ENCODE results near the gene C20orf202. TPM values are rescaled to one million over a fixed set of nuclear protein-coding genes. Genes with fewer than 3 reads are reported as not detected.

C20orf202 gene
- total RNA-seq, 1 donor = not detected

DNA sequence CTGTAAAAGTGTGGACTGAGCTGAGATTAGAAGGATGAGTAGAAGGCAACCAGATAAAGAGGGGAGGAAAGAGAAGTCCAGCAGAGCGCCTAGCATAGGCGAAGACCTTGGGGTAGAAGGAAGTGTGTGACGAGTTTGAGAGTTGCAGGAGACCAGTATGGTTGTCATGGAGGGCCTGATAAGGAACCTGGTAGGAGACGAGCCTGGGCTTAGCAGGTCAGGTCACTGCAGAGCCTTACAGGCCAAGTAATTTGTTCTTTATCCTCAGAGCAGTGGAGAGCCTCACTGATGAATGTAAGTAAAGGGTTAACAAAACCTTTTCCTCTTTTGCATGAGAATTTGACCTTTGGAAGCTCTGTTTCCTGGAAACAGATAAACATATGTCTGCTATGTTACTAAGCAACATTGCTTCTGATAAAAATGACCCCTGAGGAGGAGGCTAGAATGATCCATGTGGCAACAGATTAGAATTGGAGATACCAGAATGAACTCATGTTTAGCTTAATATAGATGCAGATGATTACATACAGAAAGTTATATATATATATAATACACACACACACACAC lies 15.6 kb upstream of the C20orf202 start:
- no peaks in the 10 kb centered on the region for H3K4me1 ChIP-seq (ENCODE audit: insufficient read depth, low read length)
- H3K36me3 ChIP-seq (ENCODE audit: insufficient read depth, low read length) = no peaks in the 10 kb centered on the region
- DNase-seq (ENCODE audit: insufficient read length, low spot score, missing footprints) = no peak
- no peak overlapping the region for H2AFZ ChIP-seq (ENCODE audit: low read length)
- no peak overlapping the region for H3K4me3 ChIP-seq (ENCODE audit: insufficient read depth, low read length)
- H4K20me1 ChIP-seq (ENCODE audit: insufficient read depth, low read length) = no peaks in the 10 kb centered on the region
- no peak overlapping the region for H3K4me2 ChIP-seq (ENCODE audit: insufficient read depth, low read length)
- no peaks in the 10 kb centered on the region for H3K9me3 ChIP-seq (ENCODE audit: low read depth, low read length)
- peaks cover 52% of the 10 kb centered on the region for H3K27me3 ChIP-seq (ENCODE audit: insufficient read depth, low read length)
- no peak overlapping the region for H3K27ac ChIP-seq (ENCODE audit: low read depth, low read length)
- no peaks in the 10 kb centered on the region for H3K79me2 ChIP-seq (ENCODE audit: insufficient read depth, low read length)
- TF ChIP-seq, protein P1, sequence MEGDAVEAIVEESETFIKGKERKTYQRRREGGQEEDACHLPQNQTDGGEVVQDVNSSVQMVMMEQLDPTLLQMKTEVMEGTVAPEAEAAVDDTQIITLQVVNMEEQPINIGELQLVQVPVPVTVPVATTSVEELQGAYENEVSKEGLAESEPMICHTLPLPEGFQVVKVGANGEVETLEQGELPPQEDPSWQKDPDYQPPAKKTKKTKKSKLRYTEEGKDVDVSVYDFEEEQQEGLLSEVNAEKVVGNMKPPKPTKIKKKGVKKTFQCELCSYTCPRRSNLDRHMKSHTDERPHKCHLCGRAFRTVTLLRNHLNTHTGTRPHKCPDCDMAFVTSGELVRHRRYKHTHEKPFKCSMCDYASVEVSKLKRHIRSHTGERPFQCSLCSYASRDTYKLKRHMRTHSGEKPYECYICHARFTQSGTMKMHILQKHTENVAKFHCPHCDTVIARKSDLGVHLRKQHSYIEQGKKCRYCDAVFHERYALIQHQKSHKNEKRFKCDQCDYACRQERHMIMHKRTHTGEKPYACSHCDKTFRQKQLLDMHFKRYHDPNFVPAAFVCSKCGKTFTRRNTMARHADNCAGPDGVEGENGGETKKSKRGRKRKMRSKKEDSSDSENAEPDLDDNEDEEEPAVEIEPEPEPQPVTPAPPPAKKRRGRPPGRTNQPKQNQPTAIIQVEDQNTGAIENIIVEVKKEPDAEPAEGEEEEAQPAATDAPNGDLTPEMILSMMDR (IDR thresholded peaks at IDR 0.05; ENCODE audit: extremely low read depth, low read depth, low read length) = no peak

DNA sequence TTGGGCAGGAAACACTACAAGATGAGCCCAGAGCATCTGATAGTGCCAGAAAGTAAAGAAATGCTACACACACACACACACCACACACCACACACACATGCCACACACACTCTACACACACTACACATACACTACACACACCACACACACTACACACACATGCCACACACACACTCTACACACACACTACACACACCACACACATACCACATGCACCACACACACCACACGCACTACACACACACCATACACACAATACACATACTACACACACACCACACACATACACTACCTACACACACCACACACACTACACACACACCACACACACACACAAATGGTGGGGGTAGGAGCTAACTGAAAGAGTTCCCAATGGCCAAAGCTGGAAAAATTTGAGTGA lies 14.9 kb upstream of the C20orf202 start:
- no peaks in the 10 kb centered on the region for H3K9me3 ChIP-seq (ENCODE audit: low read depth, low read length)
- no peak overlapping the region for H3K27ac ChIP-seq (ENCODE audit: low read depth, low read length)
- TF ChIP-seq, protein P1 (IDR thresholded peaks at IDR 0.05; ENCODE audit: extremely low read depth, low read depth, low read length) = no peak
- peaks cover 50% of the 10 kb centered on the region for H3K27me3 ChIP-seq (ENCODE audit: insufficient read depth, low read length)
- no peak overlapping the region for H2AFZ ChIP-seq (ENCODE audit: low read length)
- H3K4me1 ChIP-seq (ENCODE audit: insufficient read depth, low read length) = no peaks in the 10 kb centered on the region
- H3K79me2 ChIP-seq (ENCODE audit: insufficient read depth, low read length) = no peaks in the 10 kb centered on the region
- no peaks in the 10 kb centered on the region for H3K36me3 ChIP-seq (ENCODE audit: insufficient read depth, low read length)
- no peak for DNase-seq (ENCODE audit: insufficient read length, low spot score, missing footprints)
- no peak overlapping the region for H3K4me3 ChIP-seq (ENCODE audit: insufficient read depth, low read length)
- no peaks in the 10 kb centered on the region for H4K20me1 ChIP-seq (ENCODE audit: insufficient read depth, low read length)
- no peak overlapping the region for H3K4me2 ChIP-seq (ENCODE audit: insufficient read depth, low read length)

DNA sequence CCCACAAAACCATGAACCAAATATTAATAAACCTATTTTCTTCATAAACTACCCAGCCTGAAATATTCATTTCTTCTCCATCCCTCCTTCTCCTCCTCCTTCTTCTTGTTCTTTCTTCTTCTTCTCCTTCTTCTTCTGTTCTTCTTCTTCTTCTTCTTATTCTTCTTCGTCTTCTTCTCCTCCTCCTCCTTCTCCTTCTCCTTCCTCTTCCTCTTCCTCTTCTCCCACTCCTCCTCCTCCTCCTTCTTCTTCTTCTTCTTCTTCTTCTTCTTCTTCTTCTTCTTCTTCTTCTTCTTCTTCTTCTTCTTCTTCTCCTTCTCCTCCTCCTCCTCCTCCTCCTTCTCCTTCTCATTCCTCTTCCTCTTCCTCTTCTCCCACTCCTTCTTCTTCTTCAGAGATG lies 13.4 kb upstream of the C20orf202 start:
- Histone ChIP-seq H3K27ac (ENCODE audit: low read depth, low read length) (no peak overlapping the region), H2AFZ (ENCODE audit: low read length) (no peak overlapping the region), H3K4me3 (ENCODE audit: insufficient read depth, low read length) (no peak overlapping the region), H3K4me2 (ENCODE audit: insufficient read depth, low read length) (no peak overlapping the region), H3K9me3 (ENCODE audit: low read depth, low read length) (no peaks in the 10 kb centered on the region), H3K36me3 (ENCODE audit: insufficient read depth, low read length) (no peaks in the 10 kb centered on the region), H3K4me1 (ENCODE audit: insufficient read depth, low read length) (no peaks in the 10 kb centered on the region), H4K20me1 (ENCODE audit: insufficient read depth, low read length) (no peaks in the 10 kb centered on the region), H3K27me3 (ENCODE audit: insufficient read depth, low read length) (peaks cover 39% of the 10 kb centered on the region), H3K79me2 (ENCODE audit: insufficient read depth, low read length) (no peaks in the 10 kb centered on the region)
- TF ChIP-seq, protein P1 (IDR thresholded peaks at IDR 0.05; ENCODE audit: extremely low read depth, low read depth, low read length) = no peak
- no peak for DNase-seq (ENCODE audit: insufficient read length, low spot score, missing footprints)

DNA sequence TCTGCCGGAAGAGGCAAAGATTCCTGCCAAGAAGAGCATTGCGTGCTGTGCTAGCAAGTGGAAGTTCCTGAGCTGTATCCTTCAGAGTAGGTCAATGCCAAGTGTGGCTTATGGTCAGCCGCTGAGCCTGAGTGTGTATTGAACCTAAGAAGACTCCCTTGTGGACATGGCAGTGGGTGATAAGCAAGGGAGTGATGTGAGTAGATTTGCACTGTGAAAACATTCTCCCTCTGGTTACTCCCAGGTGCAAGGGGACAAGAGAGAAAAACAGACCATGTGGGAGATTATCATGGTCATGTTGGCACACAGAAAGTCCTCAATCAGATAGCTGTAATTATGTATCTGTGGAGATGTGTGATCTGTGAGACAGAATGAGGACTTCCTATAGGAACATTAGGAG lies 12.4 kb upstream of the C20orf202 start:
- Histone ChIP-seq H3K4me2 (ENCODE audit: insufficient read depth, low read length) (no peak overlapping the region), H3K79me2 (ENCODE audit: insufficient read depth, low read length) (no peaks in the 10 kb centered on the region), H2AFZ (ENCODE audit: low read length) (no peak overlapping the region), H3K4me3 (ENCODE audit: insufficient read depth, low read length) (no peak overlapping the region), H4K20me1 (ENCODE audit: insufficient read depth, low read length) (no peaks in the 10 kb centered on the region), H3K9me3 (ENCODE audit: low read depth, low read length) (no peaks in the 10 kb centered on the region), H3K27me3 (ENCODE audit: insufficient read depth, low read length) (peaks cover 37% of the 10 kb centered on the region), H3K36me3 (ENCODE audit: insufficient read depth, low read length) (no peaks in the 10 kb centered on the region), H3K4me1 (ENCODE audit: insufficient read depth, low read length) (no peaks in the 10 kb centered on the region), H3K27ac (ENCODE audit: low read depth, low read length) (no peak overlapping the region)
- TF ChIP-seq, protein P1 (IDR thresholded peaks at IDR 0.05; ENCODE audit: extremely low read depth, low read depth, low read length) = no peak
- no peak for DNase-seq (ENCODE audit: insufficient read length, low spot score, missing footprints)

All from osteoblast (primary cell).